MCF 10A (cell line): ENCODE measurements around the gene MAP2K6. TPM values are rescaled to one million over a fixed set of nuclear protein-coding genes. Genes with fewer than 3 reads are reported as not detected.

ENCODE experiments used
- BruUV-seq: library from RNA; stranded (reverse); fragments of 400-500 nt; replicated peaks from 2 replicates; lab custom pipeline; 2021; lab: Mats Ljungman, UMichigan
- CTCF ChIA-PET: fragments of 300-600 bp; sonication (Branson Sonifier 250); formaldehyde crosslinking; extraction: SDS; loops from one replicate; lab custom pipeline; 2021; ENCODE audit warnings: antibody characterized with exemption, inconsistent platforms; lab: Yijun Ruan, JAX
- POLR2A ChIA-PET: fragments of 300-600, 350-650 bp; sonication (Branson Sonifier 250); formaldehyde crosslinking; extraction: SDS; loops from one replicate; lab custom pipeline; 2020; ENCODE audit warnings: antibody characterized with exemption, inconsistent platforms; lab: Yijun Ruan, JAX
- DNase-seq: peaks from one replicate; pipeline ENCODE4 v3.0.0-alpha.2; 2018; ENCODE audit not compliant: unreplicated experiment
- H3K27ac Mint-ChIP-seq: one replicate; pipeline ENCODE4 v1.8.0; 2022; ENCODE audit warnings: mild to moderate bottlenecking, low read depth, mixed read lengths; ENCODE audit not compliant: unreplicated experiment
- H3K27me3 Mint-ChIP-seq: one replicate; pipeline ENCODE4 v1.8.0; 2022; ENCODE audit warnings: mixed read lengths; ENCODE audit not compliant: insufficient read depth, unreplicated experiment
- H3K36me3 Mint-ChIP-seq: one replicate; pipeline ENCODE4 v1.8.0; 2022; ENCODE audit warnings: mild to moderate bottlenecking, moderate library complexity, mixed read lengths; ENCODE audit not compliant: insufficient read depth, unreplicated experiment
- H3K4me1 Mint-ChIP-seq: one replicate; pipeline ENCODE4 v1.8.0; 2022; ENCODE audit warnings: mixed read lengths; ENCODE audit not compliant: insufficient read depth, unreplicated experiment
- H3K4me3 Mint-ChIP-seq: one replicate; pipeline ENCODE4 v1.8.0; 2022; ENCODE audit warnings: mild to moderate bottlenecking, moderate library complexity, mixed read lengths; ENCODE audit not compliant: unreplicated experiment
- H3K9me3 Mint-ChIP-seq: one replicate; pipeline ENCODE4 v1.8.0; 2022; ENCODE audit warnings: mixed read lengths; ENCODE audit not compliant: unreplicated experiment
- CTCF ChIP-seq: fragments of 200-600 bp; IDR thresholded peaks from one replicate; pipeline ENCODE4 v1.8.0; 2022; ENCODE audit warnings: antibody characterized with exemption, mild to moderate bottlenecking; ENCODE audit not compliant: unreplicated experiment
- intact Hi-C: fragments of 100-400 bp; cut with micrococcal nuclease; formaldehyde crosslinking; loops from 2 replicates; pipeline ENCODE4 v1.14.1; 2022
- total RNA-seq: library from RNA; stranded (reverse); gene quantifications from 2 replicates; pipeline ENCODE4 v1.2.3, GENCODE V29; 2022

MAP2K6 gene
- total RNA-seq, 1 experiment from 2014 or later = 0.28 TPM

DNA sequence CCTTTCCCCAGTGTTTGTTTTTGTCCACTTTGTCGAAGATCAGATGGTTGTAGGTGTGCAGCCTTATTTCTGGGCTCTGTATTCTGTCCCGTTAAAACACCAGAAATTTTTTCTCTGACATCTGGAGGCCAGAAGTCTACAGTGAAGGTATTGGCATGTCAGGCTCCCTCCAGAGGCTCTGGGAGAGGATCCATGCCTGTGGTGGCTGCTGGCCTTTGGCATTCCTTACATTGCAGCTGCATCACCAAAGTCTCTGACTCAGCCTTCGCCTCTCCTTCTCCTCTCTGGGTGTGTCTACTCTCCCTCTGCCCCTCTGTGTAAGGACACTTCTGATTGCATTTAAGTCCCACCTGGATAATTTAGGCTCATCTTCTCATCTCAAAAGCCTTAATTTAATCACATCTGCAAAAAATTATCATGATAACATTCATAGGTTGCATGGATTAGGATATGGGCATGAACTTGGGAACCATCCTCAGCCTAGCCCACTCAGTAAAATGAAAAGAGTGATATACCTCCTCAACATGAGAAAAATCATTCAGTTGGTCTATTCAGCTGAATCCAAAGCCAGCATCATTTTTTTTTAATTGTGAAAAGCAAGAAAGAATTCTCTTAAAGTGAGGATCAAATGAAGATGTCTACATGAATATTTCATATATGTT is 78.0 kb downstream of the MAP2K6 start:
- peak overlapping the region; percentile 35 for H3K27ac Mint-ChIP-seq
- peak; percentile 78 for DNase-seq
- no peaks in the 10 kb centered on the region for H3K27me3 Mint-ChIP-seq
- intact Hi-C loops = no loop called here
- no peaks in the 10 kb centered on the region for H3K9me3 Mint-ChIP-seq
- ChIA-PET CTCF (interaction anchor here (1.3 kb wide), 2 partner anchors 12 to 34 kb away, joined by 4 to 5 read pairs; no protein-coding TSS in a partner anchor), POLR2A (interaction anchor here (0.5 to 2.3 kb wide), 2 partner anchors 13 to 1499 kb away, joined by 5 to 7 read pairs; no protein-coding TSS in a partner anchor)
- no TSS peak for BruUV-seq
- no peak for TF ChIP-seq CTCF
- H3K4me3 Mint-ChIP-seq = no peak overlapping the region
- peaks cover 14% of the 10 kb centered on the region for H3K4me1 Mint-ChIP-seq
- H3K36me3 Mint-ChIP-seq = no peaks in the 10 kb centered on the region

GRCh38 chr17:69495787-69496186 is 81.3 kb downstream of the MAP2K6 start:
- Mint-ChIP-seq H3K4me1 (peaks cover 20% of the 10 kb centered on the region), H3K27ac (no peak overlapping the region), H3K4me3 (no peak overlapping the region), H3K27me3 (no peaks in the 10 kb centered on the region), H3K36me3 (no peaks in the 10 kb centered on the region), H3K9me3 (no peaks in the 10 kb centered on the region)
- CTCF ChIA-PET = interaction anchor here (0.5 to 1.5 kb wide), 6 partner anchors 28 to 1141 kb away, joined by 3 to 6 read pairs (median 3); no protein-coding TSS in a partner anchor
- intact Hi-C loops = no loop called here
- no peak for DNase-seq
- BruUV-seq = no TSS peak
- POLR2A ChIA-PET = no interaction called here
- no peak for TF ChIP-seq CTCF

GRCh38 chr17:69497161-69497560 is 82.7 kb downstream of the MAP2K6 start:
- intact Hi-C loops = no loop called here
- BruUV-seq = no TSS peak
- ChIA-PET POLR2A (no interaction called here), CTCF (interaction anchor here (0.6 to 1.3 kb wide), 3 partner anchors 93 to 698 kb away, joined by 3 to 4 read pairs (median 3); no protein-coding TSS in a partner anchor)
- Mint-ChIP-seq H3K27me3 (no peaks in the 10 kb centered on the region), H3K36me3 (no peaks in the 10 kb centered on the region), H3K9me3 (no peaks in the 10 kb centered on the region), H3K4me3 (no peak overlapping the region), H3K27ac (peak overlapping the region; percentile 80), H3K4me1 (peaks cover 25% of the 10 kb centered on the region)
- DNase-seq = no peak
- TF ChIP-seq CTCF = no peak

- no peak for TF ChIP-seq CTCF
- intact Hi-C loops = no loop called here
- no peak overlapping the region for H3K4me3 Mint-ChIP-seq
- CTCF ChIA-PET = no interaction called here
- H3K36me3 Mint-ChIP-seq = no peaks in the 10 kb centered on the region
- H3K4me1 Mint-ChIP-seq = peaks cover 21% of the 10 kb centered on the region
- no peak overlapping the region for H3K27ac Mint-ChIP-seq
- no peaks in the 10 kb centered on the region for H3K27me3 Mint-ChIP-seq
- H3K9me3 Mint-ChIP-seq = no peaks in the 10 kb centered on the region
- POLR2A ChIA-PET = no interaction called here
- no TSS peak for BruUV-seq
- no peak for DNase-seq
Observed at GRCh38 chr17:69499318-69499717, 84.8 kb downstream of the MAP2K6 start.
